NOMO-1 treated with DMSO at 0.1 percent for 48 hours (cell line): ENCODE data around the gene FXYD2.
A peak's percentile ranks its signal among the peaks of the same experiment; 100 is the strongest.
"Not testable (repeated sequence)": the region's sequence is repeated elsewhere in the genome, so short reads cannot be mapped to it uniquely, and the experiment has no call there.

Experiments used
- DNase-seq: peaks from one replicate; lab custom pipeline; 2025; ENCODE audit not compliant: unreplicated experiment; lab: John Stamatoyannopoulos, UW

The FXYD2 gene

DNA sequence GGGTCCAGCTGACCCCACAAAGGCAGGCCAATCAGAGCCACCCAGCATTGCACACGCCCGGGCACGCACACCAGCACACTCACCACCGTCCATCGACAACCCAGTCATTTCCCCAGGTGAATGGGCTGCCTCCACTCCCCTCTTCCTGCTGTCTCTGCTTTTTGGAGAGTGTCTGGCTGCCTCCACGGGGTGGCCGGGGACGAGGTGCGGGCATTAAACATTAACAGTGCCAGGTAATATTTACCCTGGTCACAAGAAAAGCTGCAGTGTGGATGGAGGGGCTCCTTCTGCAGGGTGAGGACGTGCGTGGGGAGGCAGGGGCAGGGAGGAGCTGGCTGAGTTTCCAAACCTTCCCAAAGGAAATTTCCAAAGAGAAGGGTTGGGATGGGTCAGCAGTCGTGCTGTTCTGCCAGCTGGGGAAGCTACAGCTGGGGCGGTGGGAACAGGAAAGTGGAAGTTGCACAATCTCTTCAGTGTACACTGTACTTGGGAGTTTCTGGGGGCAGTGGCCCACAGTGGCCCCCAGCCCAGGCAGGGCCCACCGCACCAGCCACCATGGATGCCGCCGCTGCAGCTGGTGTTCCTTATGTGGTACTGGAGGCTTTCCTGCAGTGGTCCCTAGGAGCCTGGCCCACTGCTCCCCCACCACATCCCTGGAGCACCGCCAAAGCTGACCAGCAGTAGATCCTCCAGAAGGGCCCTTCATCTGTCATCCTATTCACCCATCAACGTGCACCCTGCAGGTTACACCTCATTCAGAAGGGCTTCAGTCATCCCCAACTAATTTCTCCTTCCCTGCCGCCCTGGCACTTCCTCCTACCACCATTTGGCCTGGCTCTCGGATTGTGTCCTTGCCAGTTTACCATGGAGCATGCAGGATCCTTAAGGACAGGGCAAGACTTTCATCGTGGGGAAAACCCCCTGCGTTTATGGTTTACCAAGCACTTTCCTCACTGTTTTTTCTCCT, at the start of gene FXYD2:
TSS of gene FXYD2 (minus strand) at position 174 of the 967 bp plus-strand sequence. CDS start at position 108, 66 bp downstream.
- no peak for DNase-seq

DNA sequence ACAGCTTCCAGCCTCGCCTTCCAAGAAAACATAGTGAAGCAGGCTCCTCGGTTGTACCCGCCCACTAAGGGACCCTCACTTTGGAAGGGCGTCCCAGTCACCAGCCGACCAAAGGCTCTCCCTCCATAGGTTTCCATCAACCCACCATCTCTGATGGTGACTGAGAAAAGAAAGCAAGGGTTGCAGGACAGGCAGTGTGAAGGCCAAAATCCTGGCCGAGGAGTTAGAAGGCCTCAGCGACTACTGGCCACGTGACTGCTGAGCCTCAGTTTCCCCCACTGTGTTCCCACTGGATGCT, 49.2 kb upstream of the FXYD2 start:
- DNase-seq = no peak

DNA sequence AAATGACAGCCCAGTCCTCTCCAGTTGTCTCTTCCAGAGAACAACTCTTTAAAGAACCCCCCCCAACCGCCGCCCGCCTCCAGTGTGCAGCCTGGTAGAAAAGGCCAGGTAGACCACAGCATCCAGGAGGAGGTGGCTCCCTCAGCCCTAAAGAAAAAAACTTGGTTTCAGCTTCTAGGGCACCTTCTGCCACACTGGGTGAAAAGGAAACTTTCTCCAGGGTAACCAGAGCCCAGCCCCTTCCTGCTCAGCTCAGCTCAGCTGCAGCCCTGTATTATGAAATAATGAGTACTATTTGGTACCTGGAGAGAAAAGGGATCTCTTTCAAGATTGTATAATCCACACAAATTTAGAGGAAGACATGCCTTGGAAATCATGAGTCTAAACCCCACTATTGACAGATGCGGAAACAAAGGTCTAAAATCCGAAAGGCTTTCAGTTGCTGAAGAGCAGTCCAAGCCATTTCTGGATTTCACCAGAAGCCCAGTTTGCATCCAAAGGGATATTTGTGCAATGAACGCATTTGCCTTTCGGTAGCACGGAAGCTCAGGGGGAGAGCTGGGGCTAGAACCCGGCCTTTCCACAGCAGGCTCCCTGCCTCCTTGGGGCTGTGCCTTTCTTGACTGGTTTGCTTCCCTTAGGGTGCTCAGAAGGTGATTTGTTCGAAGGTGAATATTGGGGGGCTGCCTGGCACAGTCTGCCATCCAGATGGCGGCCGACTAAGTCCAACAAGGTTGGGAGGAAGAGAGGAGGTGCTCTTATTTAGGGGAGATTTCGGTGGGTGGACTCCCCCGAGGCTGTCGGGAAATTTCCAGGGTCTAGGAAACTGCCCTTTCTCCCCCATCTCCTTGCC, 48.7 kb upstream of the FXYD2 start:
- no peak for DNase-seq

DNA sequence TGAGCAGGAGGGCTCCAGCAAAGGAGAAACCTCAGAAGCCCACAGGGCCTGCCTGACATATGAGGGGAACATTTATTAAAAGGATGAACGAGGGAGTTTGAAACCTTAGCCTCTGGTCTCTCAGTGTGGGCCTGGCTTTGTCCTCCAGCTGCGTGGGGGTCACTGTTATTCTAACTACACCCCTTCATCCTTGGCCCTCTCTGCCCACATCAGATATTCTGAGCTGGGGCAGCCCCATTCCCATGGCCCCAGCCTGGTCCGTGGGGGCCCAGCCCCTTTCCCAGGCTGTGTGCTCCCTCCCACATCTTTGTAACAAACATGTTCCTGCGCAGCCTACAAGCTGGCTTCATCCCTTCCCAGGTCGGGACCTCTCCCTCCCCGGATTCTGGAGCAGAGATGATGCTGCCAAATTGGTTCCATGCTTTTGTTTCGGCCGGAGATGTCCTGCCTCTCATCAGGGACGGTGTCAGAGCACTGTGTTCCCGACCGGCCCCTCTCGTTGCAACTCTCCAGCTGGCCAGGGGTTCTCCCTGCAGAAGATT, 47.9 kb upstream of the FXYD2 start:
- DNase-seq = no peak

DNA sequence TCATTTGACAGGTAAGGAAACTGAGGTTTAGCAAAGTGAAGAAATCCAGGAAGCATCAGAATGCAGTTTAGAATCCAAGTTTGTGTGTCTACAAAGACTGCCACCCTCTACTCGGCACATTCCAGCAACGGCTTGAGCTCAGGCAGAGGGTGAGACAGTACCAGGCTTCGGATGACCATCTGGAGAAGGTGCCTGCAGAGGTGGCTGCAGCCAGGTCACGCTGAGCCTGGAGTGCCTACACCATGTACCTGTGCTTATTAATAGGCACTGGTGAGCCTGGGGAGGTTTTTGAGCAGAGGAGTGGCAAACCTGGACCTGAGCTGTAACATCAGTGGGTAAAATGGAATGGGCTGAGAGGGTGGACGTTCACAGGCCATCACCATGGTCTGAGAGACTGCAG, 47.2 kb upstream of the FXYD2 start:
- no peak for DNase-seq

DNA sequence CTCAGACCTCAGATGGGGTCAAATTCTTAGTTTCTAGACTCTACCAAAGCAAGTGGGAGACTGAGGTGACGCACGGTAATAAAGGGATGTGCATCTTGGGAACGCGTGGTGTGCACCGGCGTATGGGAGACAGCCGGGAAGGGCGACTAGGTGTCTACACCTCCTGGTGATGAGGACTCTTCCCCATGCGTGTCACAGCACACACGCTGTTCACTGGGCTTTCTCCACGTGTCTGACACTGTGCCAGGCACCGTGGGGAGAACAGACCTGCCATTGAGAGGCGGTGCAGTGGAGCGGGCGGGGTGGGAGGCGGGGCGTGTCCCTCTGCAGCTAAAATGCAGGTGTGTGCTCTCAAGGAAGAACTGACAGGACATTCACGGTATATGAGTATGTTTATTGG, 46.6 kb upstream of the FXYD2 start:
- DNase-seq = no peak

DNA sequence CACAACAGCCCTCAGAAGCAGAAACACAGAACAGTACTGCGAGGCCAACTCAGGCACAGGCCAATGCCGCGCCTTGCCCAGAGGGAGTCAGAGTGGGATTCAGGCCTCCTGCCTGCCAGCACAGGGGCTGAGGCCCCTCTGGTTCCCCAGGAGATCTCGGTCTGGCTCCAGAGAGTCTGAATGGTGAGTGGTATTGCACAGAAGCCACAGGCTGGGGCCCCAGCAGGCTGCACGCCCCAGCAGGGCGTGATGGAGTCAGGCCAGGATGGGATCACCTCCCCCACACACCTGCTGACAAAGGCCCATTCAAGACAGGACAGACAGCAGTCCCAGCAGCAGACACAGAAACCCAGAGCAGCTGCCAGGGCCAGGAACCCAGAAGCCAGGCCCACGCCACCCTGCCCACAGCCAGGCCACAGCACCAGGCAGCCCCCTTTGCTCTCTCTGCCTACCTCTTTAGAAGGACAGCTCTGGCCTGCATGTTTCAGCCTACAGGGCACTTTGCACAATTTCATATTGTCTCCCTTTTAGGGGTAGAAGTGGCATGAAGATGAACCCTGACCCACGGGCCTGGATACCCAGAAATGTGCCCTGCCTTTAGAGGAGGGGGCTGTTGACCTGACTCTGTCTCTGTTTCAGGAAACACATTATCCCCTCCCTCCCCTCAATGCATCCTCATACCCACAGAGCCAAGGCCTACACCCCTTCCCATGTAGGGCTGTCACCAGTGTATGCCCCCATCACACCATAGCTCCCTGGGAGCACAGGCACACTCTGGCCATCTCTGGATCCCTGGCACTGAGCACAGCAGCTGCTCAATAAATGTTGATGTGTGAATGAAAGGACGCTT, 45.8 kb upstream of the FXYD2 start:
- no peak for DNase-seq

DNA sequence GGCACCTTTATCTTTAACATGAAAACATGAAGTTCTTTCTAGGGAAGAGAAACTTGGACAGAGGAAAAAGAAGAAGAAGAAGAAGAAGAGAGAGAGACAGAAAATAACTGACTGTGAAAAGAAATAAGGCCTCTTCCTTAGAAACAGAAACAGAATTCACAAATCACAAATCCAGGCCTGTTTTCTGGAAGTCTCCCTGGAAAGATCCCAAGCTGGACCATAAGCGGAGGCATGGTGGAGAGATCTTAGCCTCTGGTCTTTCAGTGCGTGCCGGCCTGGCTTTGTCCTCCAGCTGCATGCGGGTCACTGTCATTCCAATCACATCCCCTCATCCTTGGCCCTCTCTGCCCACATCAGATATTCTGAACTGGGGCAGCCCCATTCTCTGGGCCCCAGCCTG, 45.1 kb upstream of the FXYD2 start:
- DNase-seq = peak; percentile 20

DNA sequence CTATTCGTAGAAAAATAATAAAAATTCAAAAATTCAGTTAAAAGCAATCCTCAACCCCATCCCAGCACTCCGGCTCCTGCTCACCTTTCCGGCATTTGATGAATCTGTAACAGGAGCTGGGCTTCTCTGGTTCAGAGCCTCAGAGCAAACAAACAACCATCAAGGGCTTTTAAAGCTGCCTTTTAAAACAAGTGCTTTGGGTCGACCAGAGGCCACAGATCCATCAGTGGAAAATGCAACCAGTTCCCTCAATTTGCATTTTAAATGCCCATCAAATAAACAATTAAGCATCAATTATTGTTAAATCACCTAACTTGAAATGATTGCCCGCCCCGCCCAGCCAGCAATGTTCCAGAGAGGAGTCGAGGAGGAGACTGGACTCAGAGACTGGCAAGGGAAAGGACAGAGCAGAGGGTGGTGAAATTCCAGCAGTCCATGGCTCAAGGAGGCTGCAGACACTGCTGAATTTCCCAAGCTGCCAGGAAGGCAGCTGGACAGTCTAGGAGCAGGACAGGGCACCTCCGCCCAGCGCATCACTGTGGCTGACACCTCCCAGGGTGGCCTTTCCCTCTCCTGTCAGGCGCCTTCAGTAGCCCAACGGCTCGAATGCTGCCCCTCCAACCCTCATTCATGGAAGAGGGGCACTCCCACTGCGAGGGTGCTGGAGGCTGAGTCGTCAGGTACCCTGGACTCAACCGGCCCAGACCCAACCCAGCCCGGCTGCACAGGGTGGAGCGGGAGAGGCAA, 44.4 kb upstream of the FXYD2 start:
- no peak for DNase-seq

DNA sequence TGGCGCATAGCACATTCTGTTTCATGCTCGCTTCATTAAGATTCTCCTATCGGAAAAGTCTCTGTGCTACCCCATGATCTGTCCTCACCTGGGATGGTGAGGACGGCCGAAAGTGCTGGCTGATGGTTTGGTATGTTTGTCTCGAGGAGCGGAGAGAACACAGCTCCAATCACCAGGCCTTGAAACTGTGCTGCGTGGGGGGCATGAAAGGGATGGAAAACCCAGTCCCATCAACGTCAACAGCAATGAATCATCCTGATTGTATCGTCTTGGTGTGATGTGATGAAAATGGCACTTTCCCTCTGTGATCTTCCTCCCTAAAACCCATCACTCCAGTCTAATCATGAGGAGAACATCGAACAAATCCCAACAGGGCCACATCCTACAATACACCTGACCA, 43.5 kb upstream of the FXYD2 start:
- DNase-seq = no peak

DNA sequence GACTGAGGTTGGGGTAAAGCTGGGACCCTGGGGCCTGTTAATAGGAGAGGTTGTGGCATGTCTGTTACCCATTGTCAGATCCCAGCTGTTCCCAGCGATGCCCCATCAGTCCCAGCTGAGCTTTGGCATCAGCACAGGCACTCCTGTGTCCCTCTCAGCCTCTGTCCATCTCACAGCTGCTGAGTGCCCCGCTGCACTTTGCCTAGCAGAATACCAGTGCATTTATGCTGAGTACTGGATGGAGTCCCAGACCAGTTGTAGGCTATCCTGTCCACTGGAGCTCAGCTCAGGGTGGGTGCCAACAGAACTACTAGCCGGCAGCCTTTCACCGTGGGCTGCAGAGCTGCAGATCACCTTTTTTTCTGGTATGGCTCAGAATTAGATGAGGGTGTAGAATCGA, 42.0 kb upstream of the FXYD2 start:
- DNase-seq = no peak

DNA sequence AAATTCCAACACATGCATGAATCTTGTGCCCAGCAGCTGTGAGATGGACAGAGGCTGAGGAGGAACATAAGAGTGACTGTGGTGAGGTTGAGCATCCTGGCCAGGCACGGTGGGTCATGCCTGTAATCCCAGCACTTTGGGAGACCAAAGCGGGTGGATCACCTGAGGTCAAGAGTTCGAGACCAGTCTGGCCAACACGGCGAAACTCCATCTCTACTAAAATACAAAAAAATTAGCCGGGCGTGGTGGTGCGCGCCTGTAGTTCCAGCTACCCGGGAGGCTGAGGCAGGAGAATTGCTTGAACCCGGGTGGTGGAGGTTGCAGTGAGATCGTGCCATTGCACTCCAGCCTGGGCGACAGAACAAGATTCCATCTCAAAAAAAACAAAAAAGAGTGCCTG, 41.0 kb upstream of the FXYD2 start:
- not testable (repeated sequence) for DNase-seq

DNA sequence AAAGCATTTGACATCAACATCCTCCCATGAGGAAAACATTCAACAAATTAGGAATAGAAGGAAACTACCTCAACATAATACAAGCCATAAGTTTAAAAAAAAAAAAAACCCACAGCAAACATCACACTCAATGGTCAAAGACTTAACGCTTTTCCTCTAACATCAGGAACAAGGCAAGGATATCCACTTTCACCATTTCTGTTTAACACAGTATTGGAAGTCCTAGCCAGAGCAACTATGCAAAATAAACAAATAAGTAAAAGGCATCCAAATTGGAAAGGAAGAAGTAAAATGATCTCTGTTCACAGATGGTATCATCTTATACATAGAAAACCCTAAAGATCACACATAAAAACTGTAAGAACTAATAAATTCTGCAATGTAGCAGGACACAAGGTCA, 38.8 kb upstream of the FXYD2 start:
- no peak for DNase-seq

DNA sequence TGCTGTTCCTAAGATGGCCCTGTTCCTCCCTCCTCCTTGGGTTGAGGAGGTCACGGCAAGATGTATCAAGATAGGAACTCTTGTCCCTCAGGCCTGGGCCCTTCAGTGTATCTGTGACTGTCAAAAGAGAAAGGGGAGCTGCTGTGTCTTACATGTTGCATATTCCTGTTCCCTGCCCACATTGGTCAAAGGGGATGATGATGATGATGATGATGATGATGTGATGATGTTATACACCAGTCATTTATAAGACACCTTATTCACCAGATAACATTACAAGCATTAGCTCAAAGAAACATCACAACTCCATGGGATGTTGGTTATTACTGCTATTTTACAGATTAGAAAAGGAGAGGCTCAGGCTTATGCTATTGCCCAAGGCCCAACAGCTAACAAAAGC, 38.2 kb upstream of the FXYD2 start:
- no peak for DNase-seq

DNA sequence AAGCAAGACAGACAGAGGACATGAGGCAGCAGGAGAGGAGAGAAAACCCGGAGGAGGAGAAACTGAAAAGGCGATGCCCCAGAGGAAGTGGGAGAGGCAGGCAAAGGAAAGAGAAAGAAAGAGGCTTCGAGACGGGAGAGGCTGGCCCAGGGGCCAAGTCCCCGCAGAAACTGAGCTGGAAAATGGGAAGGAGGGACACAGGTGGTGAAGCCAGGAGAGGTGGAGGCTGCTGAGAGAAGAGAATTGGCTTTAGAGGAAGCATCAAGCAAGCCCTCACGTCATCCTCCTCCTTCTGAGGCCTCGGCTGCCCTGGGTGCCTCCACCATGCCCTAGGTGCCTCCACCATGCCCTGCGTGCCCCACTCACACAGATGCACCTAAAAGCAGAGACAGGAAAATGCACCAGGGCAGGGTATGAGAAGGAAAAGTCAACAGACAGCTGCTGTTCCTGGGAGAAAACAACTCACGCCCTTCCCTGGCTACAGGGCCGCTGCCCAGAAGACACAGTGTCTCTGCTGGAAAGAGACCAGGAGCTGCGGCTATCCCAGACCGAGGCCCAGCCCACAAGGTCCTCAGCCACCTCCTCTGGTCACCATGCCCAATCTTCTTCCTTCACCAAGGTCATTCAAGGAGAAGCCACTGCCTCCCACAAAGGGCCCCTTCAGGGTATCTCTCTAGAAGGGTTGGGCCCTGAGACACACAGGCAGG, 37.6 kb upstream of the FXYD2 start:
- DNase-seq = no peak

DNA sequence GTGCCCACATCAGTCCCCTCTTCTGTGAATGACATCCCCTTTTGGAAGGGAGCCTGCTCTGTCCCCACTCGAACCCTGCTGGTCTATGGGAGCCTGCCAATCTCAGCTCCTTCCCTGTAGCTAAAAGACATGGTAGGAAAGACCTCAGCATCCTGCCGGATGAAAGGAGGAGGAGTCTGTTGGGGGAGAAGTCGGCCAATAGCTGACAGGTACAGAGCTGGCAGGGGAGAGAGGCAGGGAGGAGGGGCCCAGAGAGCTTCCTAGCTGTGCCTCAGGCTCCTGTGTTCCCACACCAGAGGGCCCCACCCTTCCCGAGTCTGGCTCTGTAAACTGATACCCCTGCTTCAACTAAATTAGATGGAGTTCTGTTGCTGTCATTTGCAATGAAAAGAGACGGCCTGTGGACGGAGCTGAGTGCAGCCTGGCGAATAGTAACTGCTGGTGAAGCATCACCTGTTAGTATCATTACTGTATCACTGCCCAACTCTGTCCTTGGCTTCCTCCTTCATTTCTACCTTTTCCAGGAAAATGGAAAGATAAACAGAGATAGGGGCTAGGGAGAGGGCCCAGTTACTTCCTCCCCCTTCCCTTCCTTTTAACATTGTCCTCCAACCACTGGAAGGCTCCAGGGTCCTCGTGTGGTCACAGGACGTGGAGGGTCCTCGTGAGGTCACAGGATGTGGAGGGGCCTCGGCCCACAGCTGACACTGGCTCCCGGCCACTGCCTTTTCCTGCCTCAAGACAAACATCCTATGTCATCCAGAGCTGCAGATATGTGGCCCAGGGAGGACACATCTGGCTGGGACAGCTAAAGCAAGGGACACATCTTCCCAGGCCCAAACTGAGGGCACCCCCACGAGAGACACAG, 36.8 kb upstream of the FXYD2 start:
- no peak for DNase-seq

DNA sequence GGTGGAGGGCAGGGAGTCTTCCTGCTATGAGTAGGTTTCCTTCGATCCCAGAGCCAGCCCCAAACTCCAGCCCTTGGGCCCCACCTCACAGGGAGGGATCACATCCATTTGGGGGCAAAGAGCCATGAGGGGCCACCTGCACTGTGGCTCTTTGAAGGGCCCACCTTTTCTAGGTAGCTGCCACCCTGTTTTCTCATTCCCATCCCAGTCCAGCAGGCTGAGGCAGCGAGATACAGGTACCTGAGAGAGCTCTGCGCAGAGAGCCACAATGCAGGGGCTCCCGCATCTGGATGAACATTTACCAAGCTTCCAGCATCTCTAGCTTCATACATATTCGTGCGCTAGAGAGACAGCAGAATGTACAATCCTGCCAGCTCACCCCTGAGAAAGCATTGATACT, 35.6 kb upstream of the FXYD2 start:
- no peak for DNase-seq

DNA sequence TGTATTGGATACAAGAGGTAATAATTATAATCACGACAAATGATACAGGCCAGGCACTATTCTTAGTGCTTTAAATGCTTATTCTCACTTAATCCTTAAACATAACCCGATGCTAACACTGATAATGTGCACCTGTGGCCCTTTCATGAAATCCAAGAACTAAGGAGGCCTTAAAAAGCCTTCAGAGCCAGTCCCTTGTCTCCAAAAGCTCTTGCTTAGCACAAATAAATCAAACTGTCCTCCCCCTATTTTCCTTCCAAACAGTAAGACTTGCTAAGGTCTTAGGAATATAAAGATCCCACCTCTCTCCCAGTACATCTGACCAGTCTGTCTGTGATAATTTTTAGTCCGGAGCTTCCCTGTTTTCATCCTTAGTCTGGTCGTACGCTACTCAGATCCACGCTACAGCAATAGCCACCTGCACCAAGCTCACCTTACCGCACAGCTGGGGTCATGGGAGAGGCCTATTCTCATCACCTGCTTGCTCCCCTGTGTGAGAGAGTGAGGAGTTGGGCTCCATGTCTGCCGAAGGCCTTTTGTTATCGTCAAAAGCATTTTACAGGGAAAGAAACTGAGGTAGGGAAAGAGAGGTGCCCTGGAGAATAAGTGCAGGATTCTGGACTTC, 35.1 kb upstream of the FXYD2 start:
- DNase-seq = no peak
